HG02970 (cell line): Measurements from ENCODE around the gene LYZ.

Source experiments
- ATAC-seq: cut with Tn5 transposase; IDR thresholded peaks from one replicate; pipeline ENCODE4 v1.9.1; 2021; ENCODE audit warnings: mild to moderate bottlenecking, moderate library complexity, moderate number of reproducible peaks; ENCODE audit not compliant: unreplicated experiment, low FRiP score

LYZ gene

DNA sequence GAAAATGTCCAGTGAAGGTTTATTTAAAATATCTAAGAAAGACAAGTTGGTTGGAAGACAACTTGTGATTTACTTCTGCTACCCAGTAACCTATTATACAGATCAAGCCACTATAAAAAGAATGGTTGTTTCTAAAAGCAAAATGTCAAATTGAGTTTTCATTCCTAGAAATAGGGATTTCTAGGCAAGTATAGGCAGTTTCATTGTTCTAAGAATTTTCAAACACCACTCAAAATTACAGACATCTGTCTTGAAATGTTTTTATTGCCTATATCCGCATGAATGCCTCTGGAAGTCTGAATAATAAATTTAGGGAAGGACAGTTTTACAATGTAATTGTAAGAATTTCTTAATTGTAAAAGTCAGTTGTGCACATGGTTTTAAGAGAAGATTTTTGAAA lies 20.0 kb downstream of the LYZ start:
- ATAC-seq = no peak

GRCh38 chr12:69383074-69383473 lies 34.9 kb downstream of the LYZ start:
- ATAC-seq = no peak

DNA sequence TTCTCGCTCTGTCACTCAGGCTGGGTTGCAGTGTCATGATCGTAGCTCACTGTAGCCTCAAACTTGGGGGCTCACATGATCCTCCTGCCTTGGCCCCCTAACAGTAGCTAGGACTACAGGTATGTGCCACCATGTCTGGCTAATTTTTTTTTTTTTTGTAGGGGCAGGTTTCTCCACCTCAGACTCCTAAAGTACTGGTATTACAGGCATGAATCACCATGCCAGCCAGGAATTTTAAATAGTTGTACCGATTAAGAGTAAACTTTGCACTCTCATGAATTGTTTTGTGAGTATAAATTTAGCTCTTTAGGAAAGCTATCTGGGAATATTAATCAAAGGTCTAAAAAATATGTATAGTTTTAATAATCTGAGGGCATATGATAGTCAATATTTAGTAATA lies 36.9 kb downstream of the LYZ start:
- ATAC-seq = no peak

GRCh38 chr12:69386921-69387320 lies 38.7 kb downstream of the LYZ start:
- no peak for ATAC-seq

GRCh38 chr12:69388371-69388770 lies 40.2 kb downstream of the LYZ start:
- no peak for ATAC-seq

DNA sequence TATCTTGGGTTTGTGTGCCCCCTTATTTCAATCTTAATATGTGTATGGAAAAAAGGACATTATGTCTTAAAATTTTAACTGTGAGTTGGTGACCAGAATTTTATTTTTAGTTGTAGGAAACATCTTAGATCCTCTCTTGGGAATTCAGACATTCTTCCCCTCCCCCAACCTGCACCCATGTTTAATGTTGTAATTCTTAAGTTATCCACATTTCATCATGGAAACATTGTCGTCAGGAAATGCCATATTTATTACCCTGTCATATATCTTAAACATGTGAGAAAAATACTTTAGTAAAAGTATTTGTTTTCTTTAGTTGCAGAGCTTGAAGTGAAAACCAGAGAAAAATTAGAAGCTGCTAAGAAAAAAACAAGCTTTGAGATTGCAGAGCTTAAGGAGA lies 41.6 kb downstream of the LYZ start:
- ATAC-seq = no peak

DNA sequence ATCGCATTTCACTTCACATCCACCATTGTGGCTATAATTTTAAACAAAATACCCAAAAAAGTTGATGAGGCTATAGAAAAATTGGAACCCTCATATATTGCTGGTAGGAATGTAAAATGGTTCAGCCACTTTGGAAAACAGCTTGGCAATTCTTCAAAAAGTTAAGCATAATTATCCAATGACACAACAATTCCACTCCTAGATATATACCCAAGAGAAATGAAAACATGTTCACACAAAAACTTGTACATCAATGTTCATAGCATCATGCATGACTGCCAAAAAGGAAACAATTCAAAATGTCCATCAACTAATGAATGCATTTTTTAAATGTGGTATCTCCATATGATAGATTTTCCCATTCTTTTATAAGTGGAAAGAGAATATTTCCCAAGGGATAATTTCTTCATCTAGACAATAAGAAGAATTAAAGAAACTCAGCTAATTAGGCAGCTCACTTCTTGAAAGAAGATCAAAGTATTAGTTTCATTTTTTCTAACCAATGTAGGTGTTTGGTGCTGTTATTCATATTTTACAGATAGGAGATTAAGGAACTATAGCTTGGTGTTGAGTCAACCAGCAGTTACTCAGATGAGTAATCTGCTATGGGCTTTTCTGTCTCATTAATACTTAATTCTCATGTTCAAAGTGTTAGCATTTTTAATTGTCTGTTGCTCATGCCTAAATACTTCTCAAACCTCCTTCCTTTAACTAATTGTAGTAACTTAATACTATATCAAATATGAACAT lies 44.2 kb downstream of the LYZ start:
- no peak for ATAC-seq

- ATAC-seq = no peak
Measured at GRCh38 chr12:69396041-69396440, 47.9 kb downstream of the LYZ start.

- no peak for ATAC-seq
Measured at GRCh38 chr12:69396963-69397362, 48.8 kb downstream of the LYZ start.

DNA sequence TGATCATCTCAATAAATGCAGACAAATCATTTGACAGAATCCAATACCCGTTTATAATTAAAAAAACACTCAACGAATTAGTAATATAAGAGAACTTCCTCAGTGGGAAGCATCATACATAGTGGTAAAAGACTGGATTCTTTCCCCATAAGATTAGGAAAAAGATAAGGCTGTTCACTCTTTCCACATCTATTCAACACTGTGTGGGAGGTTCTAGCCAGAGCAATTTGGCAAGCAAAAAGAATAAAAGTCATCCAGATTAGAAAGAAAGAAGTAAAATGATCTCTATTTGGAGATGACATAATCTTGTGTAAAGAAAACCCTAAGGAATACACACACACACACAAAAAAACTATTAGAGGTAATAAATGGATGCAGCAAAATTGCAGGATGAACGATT lies 49.8 kb downstream of the LYZ start:
- ATAC-seq = no peak

GRCh38 chr12:69401940-69402339 lies 53.8 kb downstream of the LYZ start:
- no peak for ATAC-seq
